HG02588 (cell line): ENCODE data around the gene HDAC4.
"Not testable (repeated sequence)": the region's sequence is repeated elsewhere in the genome, so short reads cannot be mapped to it uniquely, and the experiment has no call there.

ENCODE experiments used
- ATAC-seq: cut with Tn5 transposase; IDR thresholded peaks from one replicate; pipeline ENCODE4 v1.9.1; 2021; ENCODE audit warnings: mild to moderate bottlenecking, moderate library complexity; ENCODE audit not compliant: unreplicated experiment

Gene HDAC4

DNA sequence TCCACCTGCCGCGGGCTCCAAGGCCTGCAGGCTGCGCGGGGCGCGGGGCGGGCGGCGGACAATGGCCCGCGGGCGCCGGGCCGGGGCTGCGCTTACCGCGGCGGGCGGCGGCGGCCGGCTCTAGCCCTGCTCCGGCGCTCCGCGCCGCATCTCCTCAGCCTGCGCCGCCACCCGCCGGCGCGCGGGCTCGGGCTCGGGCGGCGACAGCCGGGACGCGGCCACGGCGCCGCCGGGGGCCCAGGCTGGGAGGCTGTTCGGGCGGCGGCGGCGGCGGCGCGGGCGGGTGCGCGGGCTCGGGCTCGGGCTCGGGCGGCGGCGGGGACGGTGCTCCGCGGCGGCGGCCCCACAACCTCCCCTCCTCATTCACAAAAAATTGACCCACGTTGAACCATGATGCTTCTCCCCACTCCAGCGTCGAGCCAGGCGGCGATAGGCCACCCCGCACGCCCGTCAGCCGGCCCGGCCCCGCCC is at the start of gene HDAC4:
Gene HDAC4, minus strand, starts transcription at position 425 of the 471 bp plus-strand sequence. CDS start 48,321 bp downstream, outside the sequence.
- ATAC-seq = peak; percentile 11

GRCh38 chr2:239449468-239449867 is 48.6 kb upstream of the HDAC4 start:
- not testable (repeated sequence) for ATAC-seq

DNA sequence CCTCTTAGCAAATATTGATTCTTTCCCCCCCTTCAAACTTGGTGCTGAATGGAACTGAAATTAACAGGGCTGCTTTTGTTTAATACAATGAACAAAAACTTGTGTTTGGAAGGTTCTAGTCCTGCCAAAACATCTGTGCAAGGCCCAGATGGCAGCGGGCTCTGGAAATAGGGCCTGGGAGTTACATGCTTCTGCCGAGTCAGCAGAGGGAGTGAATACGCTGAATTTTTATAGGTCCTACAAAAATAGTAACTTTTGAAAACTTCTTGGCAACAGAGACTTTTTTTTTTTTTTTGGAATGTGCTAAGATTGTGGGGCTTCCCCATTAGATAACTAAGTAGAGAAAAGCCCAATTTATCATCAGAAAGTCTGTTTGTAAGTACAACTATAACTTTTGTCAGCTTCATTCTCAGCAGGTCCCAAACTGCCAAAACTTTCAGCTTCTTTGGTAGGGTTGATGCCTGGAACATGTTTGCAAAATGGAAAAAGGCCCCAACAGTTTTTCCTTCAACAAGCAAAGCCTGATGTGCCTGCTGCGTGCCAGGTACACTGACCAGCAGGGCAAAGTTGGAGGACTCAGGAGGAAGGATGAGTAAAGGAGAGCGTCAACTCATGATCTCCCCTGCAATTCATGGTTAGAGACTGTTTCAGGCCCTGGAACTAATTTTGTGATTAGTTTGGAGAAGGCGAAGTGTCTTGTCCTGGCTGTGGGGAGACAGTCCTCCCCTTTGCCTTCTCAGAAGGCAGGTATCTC is 45.1 kb upstream of the HDAC4 start:
- no peak for ATAC-seq

DNA sequence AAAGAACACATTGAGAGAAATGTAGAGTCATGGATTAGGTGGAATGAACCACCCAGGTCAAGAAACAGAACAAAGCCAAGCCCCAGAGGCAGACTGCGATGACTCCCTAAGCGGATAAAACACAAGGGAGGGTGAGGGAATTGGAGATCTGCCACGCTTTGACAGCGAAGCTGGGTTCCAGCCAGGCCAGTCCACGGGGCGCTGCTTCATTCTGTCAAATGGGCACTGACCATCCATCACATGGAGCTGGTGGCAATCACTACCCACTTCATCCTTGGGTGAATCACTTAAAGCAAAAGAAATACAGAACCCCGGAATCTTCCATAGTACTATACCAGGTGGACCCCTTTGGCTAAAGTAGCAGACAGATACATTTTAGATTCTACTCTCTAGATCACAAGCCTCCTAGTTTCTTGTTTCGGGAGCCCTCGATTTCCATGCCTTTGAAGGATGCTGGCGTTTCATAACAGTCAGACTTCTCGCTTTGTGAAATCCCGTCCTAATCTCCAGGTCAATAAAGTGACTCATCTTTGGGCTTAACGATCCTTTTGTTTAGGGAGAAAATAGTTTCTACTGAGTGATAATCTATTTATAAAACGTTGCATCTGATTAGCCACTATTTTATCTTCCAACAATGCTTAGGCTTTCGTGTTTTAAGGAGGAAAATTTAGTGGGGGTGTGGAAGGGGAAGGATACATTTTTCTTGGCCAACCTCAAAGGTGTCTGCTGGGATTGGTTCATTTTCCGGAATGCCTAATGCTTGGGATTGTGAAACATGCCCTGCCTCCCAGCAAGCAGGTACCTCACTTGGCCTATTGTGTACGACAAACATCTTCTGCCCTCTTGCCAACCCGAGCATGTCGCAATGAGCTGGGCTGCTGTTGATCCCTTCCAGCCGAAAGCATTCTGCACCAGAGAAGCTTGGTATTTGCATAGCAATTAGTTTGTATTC is 44.1 kb upstream of the HDAC4 start:
- no peak for ATAC-seq

- no peak for ATAC-seq
Measured at GRCh38 chr2:239443666-239444567, 43.1 kb upstream of the HDAC4 start.

DNA sequence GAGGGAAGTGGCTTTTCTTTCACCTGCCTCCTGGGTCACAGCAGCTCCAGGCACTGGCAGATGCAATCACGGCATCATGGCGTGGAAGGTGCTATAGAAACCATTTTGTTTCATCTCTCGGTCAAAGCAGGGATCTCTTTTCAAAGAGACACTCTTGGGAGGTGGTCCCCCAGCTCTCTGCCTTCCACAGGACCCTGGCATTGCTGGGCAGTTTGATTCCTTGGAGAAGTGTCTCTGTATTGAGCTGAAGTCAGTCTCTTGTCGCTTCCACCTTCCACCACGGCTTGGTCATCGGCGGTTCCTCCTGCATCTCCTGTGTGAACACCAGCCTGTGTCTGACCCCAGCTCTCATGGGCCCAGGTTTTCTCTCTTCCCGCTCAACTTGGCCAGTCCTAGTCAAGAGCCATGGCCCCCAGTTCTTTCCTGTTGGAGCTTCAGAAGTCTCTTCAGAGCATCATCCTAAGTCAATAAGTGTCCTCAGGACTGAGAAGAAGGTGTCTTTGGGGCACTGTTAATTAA is 42.3 kb upstream of the HDAC4 start:
- ATAC-seq = no peak

- no peak for ATAC-seq
Measured at GRCh38 chr2:239442192-239442591, 41.4 kb upstream of the HDAC4 start.

DNA sequence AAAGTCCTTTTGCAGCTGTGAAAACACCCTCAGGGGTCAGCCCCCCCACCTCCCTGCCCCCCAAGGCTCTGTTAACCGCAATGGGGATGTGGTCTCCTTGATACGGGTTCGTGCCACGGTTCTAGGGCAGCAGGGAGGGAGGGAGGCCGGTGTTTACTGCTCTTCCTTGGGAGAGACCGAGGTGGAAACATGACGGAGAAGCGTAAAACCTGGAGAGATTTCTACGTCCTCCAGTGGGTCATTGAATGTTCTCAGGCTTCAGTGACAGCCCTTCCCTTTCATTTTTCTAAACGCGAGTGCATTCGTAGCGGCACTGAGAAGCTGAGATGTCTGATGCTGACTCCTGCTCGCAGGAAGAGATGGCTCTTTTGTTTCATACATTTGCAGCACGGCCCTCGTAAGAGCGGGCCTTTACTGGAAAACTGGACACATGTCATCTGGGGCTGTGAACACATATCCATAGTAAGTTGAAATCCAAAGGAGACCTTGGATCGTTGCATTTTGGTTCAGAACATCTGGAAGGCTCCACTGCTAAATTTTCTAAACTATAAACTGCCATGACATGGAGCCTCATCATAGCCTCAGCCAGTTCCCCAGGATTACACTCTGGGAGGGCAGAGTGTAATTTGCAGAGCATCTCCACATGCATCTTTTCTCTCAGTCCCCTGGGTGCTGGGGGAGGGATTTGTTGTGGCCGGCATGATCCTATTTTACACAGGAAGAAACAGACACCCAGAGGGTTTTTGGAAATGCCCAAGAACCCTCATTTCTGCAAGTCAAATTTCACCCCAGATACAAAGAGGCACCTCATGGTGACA is 40.6 kb upstream of the HDAC4 start:
- no peak for ATAC-seq

DNA sequence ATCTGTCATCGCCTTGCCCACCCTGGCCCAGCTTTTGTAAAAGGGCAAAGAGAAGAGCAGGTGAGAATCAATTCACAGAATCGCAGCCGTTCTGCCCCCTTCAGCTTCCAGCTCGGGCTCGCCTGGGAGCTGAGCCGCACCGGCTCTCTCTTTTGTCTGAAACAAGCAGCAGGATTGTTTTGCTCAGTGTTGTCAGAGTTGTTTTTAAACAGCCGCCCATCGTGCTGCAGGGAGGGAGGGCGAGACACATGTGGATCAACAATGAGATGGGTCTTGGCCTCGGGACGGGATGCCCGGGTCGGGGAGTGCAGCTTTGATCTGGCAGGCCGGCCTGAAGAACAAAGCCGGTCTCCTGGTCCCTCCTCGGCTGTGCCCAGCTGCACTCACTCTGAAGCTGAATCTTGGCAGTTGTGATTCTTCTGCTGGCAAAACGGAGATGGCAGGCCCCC is 39.7 kb upstream of the HDAC4 start:
- no peak for ATAC-seq

- no peak for ATAC-seq
Measured at GRCh38 chr2:239439754-239440315, 39.0 kb upstream of the HDAC4 start.

DNA sequence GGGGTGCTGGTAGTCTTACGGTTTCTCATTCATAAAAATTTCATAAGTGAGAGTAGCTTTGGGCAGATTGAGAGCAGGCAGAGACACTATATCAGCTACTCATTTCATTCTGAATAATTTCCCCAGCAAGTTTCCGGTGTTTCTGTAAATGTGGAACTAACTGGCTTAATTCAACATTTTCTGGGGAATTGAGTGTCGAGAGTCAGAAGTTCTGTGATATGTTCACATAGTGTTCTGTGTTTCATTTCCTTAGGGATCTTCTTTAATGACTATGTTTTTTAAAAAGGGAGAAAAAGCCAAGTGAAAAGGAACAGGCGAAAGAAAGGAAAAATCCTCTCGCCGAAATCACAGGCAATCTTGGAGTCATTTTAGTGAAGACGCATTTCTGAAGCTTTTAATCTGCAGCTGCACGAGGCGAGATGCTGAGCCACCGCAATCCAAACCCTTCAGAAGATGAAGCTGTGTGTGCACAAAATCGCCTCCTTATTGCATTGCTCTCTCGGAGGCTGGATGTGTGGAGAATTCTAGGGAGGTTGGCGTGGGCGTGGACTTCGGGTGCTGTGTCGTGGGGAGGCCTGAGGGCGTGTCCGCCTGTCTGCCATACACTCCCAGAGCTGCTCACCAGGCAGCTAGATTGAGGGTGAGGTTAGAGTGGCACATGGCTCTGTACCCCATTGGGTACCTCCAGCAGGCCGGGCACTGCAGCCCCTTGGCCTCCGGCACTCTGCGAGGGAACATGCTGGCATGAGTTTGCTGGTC is 38.4 kb upstream of the HDAC4 start:
- ATAC-seq = no peak

- ATAC-seq = no peak
Measured at GRCh38 chr2:239438368-239438767, 37.5 kb upstream of the HDAC4 start.

DNA sequence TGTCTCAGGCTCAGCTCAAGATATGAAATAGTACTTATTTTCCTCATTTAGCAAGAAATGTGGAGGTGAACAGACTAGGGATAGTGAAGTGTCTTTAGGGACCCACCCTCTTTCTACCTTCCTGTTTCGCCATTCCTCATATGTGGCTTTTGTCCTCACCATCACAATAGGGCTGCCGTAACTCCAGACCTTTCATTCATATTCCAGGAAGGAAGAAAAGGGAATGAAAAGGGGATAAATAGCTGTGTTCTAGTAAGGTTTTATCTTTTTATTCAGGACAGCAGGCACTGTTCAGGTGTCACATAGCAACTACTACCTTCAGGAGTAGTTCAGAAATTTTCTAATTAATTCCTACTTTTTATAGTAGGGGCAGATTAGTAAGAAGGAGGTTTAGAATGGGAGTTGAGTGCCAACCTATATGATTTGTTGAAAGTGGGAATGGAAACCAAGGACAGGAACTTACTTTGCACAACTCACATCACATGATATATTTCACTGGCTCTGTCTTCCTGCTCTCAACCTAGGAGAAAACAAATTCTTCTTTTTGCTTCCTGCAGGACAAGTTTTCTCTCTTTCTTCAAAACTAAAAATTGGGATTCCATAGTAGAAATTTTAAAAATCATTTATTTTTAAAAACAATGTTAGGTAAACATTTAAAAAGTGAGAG is 36.0 kb upstream of the HDAC4 start:
- no peak for ATAC-seq

DNA sequence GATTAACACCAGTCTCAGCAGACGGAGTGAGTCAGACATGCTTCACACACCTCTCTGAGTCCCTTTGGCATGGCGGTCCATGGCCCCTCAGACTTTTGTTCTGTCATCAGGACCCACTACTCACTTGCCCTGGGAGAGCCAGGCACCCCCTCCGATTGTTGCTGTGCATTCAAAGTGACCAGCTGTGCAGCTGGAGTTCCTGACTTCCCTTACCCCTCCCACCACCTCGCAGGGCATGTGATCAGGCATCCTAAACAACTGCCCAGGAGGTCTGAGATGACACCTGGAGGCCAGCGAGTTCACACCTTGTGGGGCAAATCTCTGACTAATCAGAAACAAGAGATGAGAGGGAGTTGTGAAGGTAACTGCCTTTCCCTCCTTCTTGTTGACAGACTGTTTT is 35.3 kb upstream of the HDAC4 start:
- no peak for ATAC-seq

- no peak for ATAC-seq
Measured at GRCh38 chr2:239433777-239434403, 33.1 kb upstream of the HDAC4 start.

GRCh38 chr2:239432174-239432573 is 31.4 kb upstream of the HDAC4 start:
- ATAC-seq = no peak

- ATAC-seq = no peak
Measured at GRCh38 chr2:239431536-239431935, 30.7 kb upstream of the HDAC4 start.
